Measurements from ENCODE around the gene OLFM3. TPM values are rescaled to one million over a fixed set of nuclear protein-coding genes. Genes with fewer than 3 reads are reported as not detected.

The OLFM3 gene
- total RNA-seq, 2 experiments from 2014 or later, result not detected

GRCh38 chr1:101974599-101975274 is 22.0 kb downstream of the OLFM3 start:
- no peak for DNase-seq
- Mint-ChIP-seq H3K4me1 (no peaks in the 10 kb centered on the region), H3K9me3 (no peaks in the 10 kb centered on the region), H3K27ac (no peak overlapping the region), H3K36me3 (no peaks in the 10 kb centered on the region), H3K27me3 (no peaks in the 10 kb centered on the region), H3K4me3 (no peak overlapping the region)
- no peak for ATAC-seq (ENCODE audit: low read depth)
- POLR2A ChIA-PET, result no interaction called here

DNA sequence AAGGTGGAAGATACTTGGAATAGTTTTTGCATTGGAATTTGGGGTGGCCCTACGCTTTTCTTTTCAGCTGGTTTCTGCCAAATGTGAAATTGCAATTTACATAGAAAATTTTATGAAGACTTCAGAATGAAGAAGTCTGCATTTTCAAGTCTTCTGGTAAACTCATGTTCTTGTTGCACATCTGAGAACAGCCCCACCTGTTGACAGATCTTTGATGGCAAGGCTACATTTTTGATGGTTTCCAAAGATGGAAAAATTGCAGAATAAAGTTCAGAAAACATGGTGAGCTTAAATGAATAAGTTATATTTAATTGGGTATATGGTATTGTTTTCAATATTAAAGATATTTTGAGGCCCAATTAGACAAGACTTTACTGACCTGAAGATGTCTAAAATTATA is 25.4 kb downstream of the OLFM3 start:
- POLR2A ChIA-PET, result no interaction called here
- H3K27me3 Mint-ChIP-seq, result no peaks in the 10 kb centered on the region
- no peaks in the 10 kb centered on the region for H3K4me1 Mint-ChIP-seq
- no peak for ATAC-seq (ENCODE audit: low read depth)
- H3K27ac Mint-ChIP-seq, result no peak overlapping the region
- no peaks in the 10 kb centered on the region for H3K36me3 Mint-ChIP-seq
- DNase-seq, result no peak
- H3K4me3 Mint-ChIP-seq, result no peak overlapping the region
- no peaks in the 10 kb centered on the region for H3K9me3 Mint-ChIP-seq

- H3K4me1 Mint-ChIP-seq, result no peaks in the 10 kb centered on the region
- H3K27me3 Mint-ChIP-seq, result no peaks in the 10 kb centered on the region
- no peak for DNase-seq
- H3K4me3 Mint-ChIP-seq, result no peak overlapping the region
- no peaks in the 10 kb centered on the region for H3K9me3 Mint-ChIP-seq
- H3K27ac Mint-ChIP-seq, result no peak overlapping the region
- POLR2A ChIA-PET, result no interaction called here
- no peak for ATAC-seq (ENCODE audit: low read depth)
- no peaks in the 10 kb centered on the region for H3K36me3 Mint-ChIP-seq
Measured at GRCh38 chr1:101967871-101968270, 28.9 kb downstream of the OLFM3 start.

DNA sequence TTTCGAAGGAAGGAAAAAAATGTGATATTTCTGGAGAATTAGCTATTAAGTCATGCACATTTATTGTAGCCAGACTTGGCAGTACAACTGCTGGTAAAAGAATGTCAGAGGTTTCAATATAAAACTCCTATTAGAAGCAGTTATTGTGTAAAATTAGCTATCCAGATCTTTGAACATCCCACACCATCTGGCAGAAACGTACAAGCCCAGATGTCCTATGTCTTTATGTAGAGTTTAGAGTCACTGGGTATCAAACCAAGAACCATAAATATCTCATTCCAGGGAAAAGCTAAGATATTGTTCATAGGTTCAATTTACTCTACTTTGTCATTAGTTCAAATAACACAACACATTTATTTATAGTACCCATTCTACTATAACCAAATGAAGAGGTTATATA is 31.4 kb downstream of the OLFM3 start:
- POLR2A ChIA-PET, result no interaction called here
- ATAC-seq (ENCODE audit: low read depth) (no peak), DNase-seq (no peak)
- H3K36me3 Mint-ChIP-seq, result no peaks in the 10 kb centered on the region
- no peaks in the 10 kb centered on the region for H3K27me3 Mint-ChIP-seq
- no peak overlapping the region for H3K4me3 Mint-ChIP-seq
- no peak overlapping the region for H3K27ac Mint-ChIP-seq
- H3K4me1 Mint-ChIP-seq, result no peaks in the 10 kb centered on the region
- no peaks in the 10 kb centered on the region for H3K9me3 Mint-ChIP-seq

- H3K27me3 Mint-ChIP-seq, result no peaks in the 10 kb centered on the region
- H3K4me3 Mint-ChIP-seq, result no peak overlapping the region
- no peak for DNase-seq
- ATAC-seq (ENCODE audit: low read depth), result no peak
- no peaks in the 10 kb centered on the region for H3K36me3 Mint-ChIP-seq
- no peaks in the 10 kb centered on the region for H3K9me3 Mint-ChIP-seq
- H3K27ac Mint-ChIP-seq, result no peak overlapping the region
- no peaks in the 10 kb centered on the region for H3K4me1 Mint-ChIP-seq
- POLR2A ChIA-PET, result no interaction called here
Measured at GRCh38 chr1:101964708-101965107, 32.0 kb downstream of the OLFM3 start.

- Mint-ChIP-seq H3K36me3 (no peaks in the 10 kb centered on the region), H3K4me3 (no peak overlapping the region), H3K27me3 (no peaks in the 10 kb centered on the region), H3K9me3 (no peaks in the 10 kb centered on the region), H3K27ac (no peak overlapping the region), H3K4me1 (no peaks in the 10 kb centered on the region)
- POLR2A ChIA-PET, result no interaction called here
- ATAC-seq (ENCODE audit: low read depth), result no peak
- DNase-seq, result no peak
Measured at GRCh38 chr1:101960142-101960541, 36.6 kb downstream of the OLFM3 start.

DNA sequence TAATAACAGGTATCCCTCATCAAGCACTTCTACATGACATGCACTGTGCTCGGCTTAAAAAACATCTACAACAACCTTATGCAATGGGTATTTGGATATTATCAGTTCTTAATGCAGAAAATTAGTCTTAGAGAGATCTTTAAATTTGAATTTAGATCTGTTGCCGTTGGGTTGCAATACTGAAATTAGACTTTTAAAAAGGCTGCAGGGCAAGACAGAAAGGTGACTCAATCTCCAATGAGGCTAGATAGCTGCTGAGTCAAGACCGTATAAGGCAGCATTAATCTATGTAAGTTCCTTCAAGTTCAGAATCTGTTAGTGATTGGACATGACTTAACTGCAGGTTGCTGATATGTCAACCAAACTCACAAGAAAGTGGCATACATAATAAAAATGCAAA is 37.3 kb downstream of the OLFM3 start:
- POLR2A ChIA-PET, result no interaction called here
- Mint-ChIP-seq H3K36me3 (no peaks in the 10 kb centered on the region), H3K27me3 (no peaks in the 10 kb centered on the region), H3K27ac (no peak overlapping the region), H3K4me3 (no peak overlapping the region), H3K9me3 (no peaks in the 10 kb centered on the region), H3K4me1 (no peaks in the 10 kb centered on the region)
- ATAC-seq (ENCODE audit: low read depth) (no peak), DNase-seq (no peak)

GRCh38 chr1:101957771-101958170 is 39.0 kb downstream of the OLFM3 start:
- no peak for DNase-seq
- Mint-ChIP-seq H3K4me3 (no peak overlapping the region), H3K9me3 (no peaks in the 10 kb centered on the region), H3K36me3 (no peaks in the 10 kb centered on the region), H3K4me1 (no peaks in the 10 kb centered on the region), H3K27me3 (no peaks in the 10 kb centered on the region), H3K27ac (no peak overlapping the region)
- ATAC-seq (ENCODE audit: low read depth), result no peak
- POLR2A ChIA-PET, result no interaction called here

GRCh38 chr1:101953623-101954022 is 43.1 kb downstream of the OLFM3 start:
- no peaks in the 10 kb centered on the region for H3K4me1 Mint-ChIP-seq
- no peak overlapping the region for H3K4me3 Mint-ChIP-seq
- H3K9me3 Mint-ChIP-seq, result peaks cover 1% of the 10 kb centered on the region
- no peaks in the 10 kb centered on the region for H3K27me3 Mint-ChIP-seq
- DNase-seq, result no peak
- POLR2A ChIA-PET, result no interaction called here
- no peak overlapping the region for H3K27ac Mint-ChIP-seq
- H3K36me3 Mint-ChIP-seq, result no peaks in the 10 kb centered on the region
- ATAC-seq (ENCODE audit: low read depth), result no peak

DNA sequence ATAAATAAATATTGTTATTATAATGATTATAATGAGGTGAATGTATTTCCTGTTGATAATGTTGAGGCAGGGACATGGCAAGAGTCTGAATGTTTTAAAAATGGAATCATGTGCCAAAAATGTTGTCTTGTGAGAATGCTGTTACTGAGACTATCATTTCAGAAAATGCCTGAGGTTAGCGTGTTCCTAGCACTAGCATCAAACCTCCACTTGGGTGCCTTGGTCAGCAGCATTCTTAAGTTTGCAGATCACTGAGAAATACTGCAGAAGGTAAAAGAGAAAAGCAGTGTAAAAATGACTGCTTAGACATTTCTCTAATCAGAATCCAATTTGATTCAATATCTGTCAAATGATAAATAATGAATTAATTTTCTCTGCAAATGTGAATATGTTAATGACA is 50.8 kb downstream of the OLFM3 start:
- ATAC-seq (ENCODE audit: low read depth) (no peak), DNase-seq (no peak)
- H3K36me3 Mint-ChIP-seq, result no peaks in the 10 kb centered on the region
- no peaks in the 10 kb centered on the region for H3K27me3 Mint-ChIP-seq
- no peaks in the 10 kb centered on the region for H3K4me1 Mint-ChIP-seq
- no peak overlapping the region for H3K4me3 Mint-ChIP-seq
- peaks cover 1% of the 10 kb centered on the region for H3K9me3 Mint-ChIP-seq
- H3K27ac Mint-ChIP-seq, result no peak overlapping the region
- POLR2A ChIA-PET, result no interaction called here

- ATAC-seq (ENCODE audit: low read depth) (no peak), DNase-seq (no peak)
- Mint-ChIP-seq H3K4me1 (no peaks in the 10 kb centered on the region), H3K9me3 (no peaks in the 10 kb centered on the region), H3K4me3 (no peak overlapping the region), H3K27ac (no peak overlapping the region), H3K36me3 (no peaks in the 10 kb centered on the region), H3K27me3 (no peaks in the 10 kb centered on the region)
- POLR2A ChIA-PET, result no interaction called here
Measured at GRCh38 chr1:101943237-101943636, 53.5 kb downstream of the OLFM3 start.

DNA sequence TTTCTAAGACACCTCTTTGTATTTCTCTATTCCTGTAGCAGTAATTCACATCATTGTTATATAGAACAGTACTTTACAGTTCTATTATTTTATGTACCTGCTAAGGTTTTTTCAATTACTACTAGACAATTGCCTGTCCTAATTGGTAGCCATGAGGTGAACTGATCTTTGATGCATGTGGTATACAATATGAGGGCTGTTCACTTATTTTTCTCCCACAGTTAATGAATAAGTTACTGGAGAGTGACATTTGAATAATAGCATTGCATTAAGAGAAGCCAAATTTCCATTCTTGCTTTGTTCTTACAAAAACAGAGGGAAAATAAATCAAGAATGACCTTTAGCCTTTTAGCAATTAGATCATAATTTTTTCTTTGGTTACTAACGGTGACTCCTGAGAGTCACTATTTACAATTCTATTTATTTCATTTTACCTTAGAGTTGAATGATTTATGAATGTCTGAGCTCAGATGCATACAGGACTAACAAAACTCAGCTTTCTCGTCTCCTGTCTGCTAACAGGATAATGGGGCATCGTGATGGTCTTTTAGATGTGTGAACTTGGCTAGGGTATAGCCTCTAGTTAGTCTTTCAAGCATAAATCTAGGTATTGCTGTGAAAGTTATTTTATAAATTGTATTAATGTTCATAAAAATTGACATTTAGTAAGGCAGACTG is 54.1 kb downstream of the OLFM3 start:
- ATAC-seq (ENCODE audit: low read depth) (no peak), DNase-seq (no peak)
- Mint-ChIP-seq H3K4me1 (no peaks in the 10 kb centered on the region), H3K9me3 (no peaks in the 10 kb centered on the region), H3K27me3 (no peaks in the 10 kb centered on the region), H3K27ac (no peak overlapping the region), H3K4me3 (no peak overlapping the region), H3K36me3 (no peaks in the 10 kb centered on the region)
- POLR2A ChIA-PET, result no interaction called here

DNA sequence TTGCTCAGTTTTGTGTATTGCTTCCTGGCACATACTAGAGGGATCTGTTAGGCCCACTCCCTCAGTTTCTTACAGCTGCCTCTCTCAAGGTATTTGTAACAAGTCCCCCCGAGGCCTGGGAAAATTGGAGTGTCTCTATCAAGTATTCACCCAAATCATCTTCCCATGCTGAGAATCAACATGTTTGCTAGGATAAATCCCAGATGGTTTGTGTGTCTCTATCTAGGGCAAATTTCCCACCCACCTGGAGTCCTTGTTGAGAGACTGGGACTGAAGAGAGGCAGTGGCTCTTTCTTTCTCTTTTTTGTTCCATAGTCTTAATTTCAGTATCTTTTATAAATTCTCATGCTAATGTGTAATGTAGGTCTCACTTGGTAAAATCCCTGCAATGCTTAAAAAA is 58.0 kb downstream of the OLFM3 start:
- POLR2A ChIA-PET, result no interaction called here
- Mint-ChIP-seq H3K27ac (no peak overlapping the region), H3K4me1 (no peaks in the 10 kb centered on the region), H3K36me3 (no peaks in the 10 kb centered on the region), H3K9me3 (no peaks in the 10 kb centered on the region), H3K4me3 (no peak overlapping the region), H3K27me3 (no peaks in the 10 kb centered on the region)
- ATAC-seq (ENCODE audit: low read depth) (no peak), DNase-seq (no peak)

GRCh38 chr1:101929343-101929742 is 67.4 kb downstream of the OLFM3 start:
- ATAC-seq (ENCODE audit: low read depth) (no peak), DNase-seq (no peak)
- no peak overlapping the region for H3K4me3 Mint-ChIP-seq
- no peak overlapping the region for H3K27ac Mint-ChIP-seq
- H3K4me1 Mint-ChIP-seq, result no peaks in the 10 kb centered on the region
- POLR2A ChIA-PET, result no interaction called here
- no peaks in the 10 kb centered on the region for H3K27me3 Mint-ChIP-seq
- H3K9me3 Mint-ChIP-seq, result peaks cover 2% of the 10 kb centered on the region
- no peaks in the 10 kb centered on the region for H3K36me3 Mint-ChIP-seq
